Loucy (cell line): Measurements from ENCODE around the gene CCDC178.

Experiments
- CTCF ChIP-seq: fragments of 200-600 bp; sonication (generic); conservative IDR thresholded peaks from 2 replicates; pipeline ENCODE4 v1.5.1; 2014; ENCODE audit warnings: mild to moderate bottlenecking, antibody characterized with exemption, low read length
- EZH2phosphoT487 ChIP-seq: fragments of 200-600 bp; IDR thresholded peaks from 2 replicates; pipeline ENCODE4 v1.6.1; 2018; ENCODE audit warnings: antibody characterized with exemption, mild to moderate bottlenecking, moderate library complexity, borderline replicate concordance

- TF ChIP-seq CTCF (no peak), EZH2phosphoT487 (no peak)
Observed at GRCh38 chr18:33062834-33063364, 377.6 kb downstream of the CCDC178 start.
